Epithelial cell of esophagus (primary cell): ENCODE data around the gene ARHGAP12.

ENCODE experiments used
- DNase-seq: peaks from one replicate; pipeline ENCODE4 v3.0.0; 2010; ENCODE audit warnings: low read depth
- H3K4me3 ChIP-seq: 2 replicates; pipeline ENCODE4 v1.5.1; 2011; ENCODE audit warnings: mild to moderate bottlenecking, low read length, control low read depth
- CTCF ChIP-seq: IDR thresholded peaks from 2 replicates; pipeline ENCODE4 v1.5.1; 2011; ENCODE audit warnings: low read depth, mild to moderate bottlenecking, low read length, control low read depth, inconsistent platforms; ENCODE audit not compliant: insufficient read depth; ENCODE audit errors: missing control alignments

ARHGAP12 gene

DNA sequence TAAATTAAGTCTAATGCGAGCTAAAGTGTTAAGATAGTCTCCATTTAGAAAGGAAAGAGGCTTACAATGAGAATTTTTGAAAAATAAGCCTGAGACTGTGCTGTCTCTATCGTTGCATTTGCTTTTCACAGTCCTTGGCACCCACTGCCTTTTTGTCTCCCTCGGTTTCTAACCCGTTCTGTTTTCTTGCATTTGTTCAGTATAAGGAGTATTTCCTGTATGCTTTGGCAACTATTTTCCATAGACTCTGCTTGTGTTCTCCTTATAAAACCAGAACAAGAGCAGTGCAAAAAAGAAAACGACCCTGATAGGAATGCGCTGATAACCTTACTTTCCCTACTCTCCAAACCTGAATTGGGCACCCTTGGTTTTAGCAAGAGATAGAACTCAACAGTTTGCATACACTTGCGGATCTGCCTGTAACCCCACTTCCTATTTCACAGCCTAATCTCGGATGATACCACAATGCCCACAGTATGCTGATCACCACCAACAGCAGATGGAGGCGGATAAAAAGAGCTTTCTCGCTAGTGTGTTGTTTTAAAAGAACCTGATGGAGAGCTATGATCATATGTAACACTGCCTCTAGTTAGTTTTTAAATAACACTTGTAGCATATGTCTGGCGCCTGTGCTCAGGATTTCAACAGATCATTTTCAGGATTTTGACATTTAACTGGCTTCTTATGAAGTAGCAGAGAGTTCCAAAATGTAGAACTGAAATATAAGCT lies 1.6 kb upstream of the ARHGAP12 start:
- peak overlapping the region; percentile 75 for H3K4me3 ChIP-seq
- TF ChIP-seq CTCF = no peak
- DNase-seq = no peak

DNA sequence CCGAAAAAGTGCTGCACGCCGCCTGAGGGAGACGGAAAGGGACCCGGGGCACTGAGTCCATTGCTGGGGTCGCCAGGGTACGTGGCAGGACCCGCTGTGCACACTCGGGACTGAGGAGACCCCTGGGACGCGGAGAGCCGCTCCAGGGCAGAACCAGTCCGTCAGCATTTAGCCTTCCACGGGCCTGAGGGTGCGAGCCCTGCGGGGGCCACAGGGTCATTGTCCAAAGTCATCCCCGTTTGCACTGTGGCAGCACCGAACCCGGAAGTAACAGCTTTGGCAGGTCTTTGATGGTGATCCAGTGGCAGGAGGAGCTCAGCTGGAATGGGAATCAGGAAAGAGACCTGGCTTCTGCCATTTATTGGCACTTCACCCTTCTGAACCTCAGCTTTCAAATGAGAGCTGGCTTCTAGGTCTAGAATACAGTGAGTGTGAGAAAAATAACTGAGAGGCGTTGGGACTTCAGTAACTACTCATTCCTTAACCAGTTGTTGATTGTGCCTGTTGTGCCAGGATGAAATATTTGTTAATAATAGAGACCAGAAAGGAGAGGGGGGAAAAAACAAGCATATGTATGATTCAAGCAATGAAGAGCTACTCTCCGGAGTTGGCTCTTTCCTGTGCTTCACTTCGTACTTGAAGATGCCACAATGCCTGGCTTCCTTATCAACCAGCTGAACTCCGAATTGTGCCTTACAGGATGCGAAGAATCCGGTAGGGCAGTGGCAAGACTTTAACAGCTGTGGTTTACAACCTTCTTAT lies 811 bp upstream of the ARHGAP12 start:
- TF ChIP-seq CTCF = no peak
- peak overlapping the region; percentile 75 for H3K4me3 ChIP-seq
- peak; percentile 30 for DNase-seq

GRCh38 chr10:31927884-31928548 lies 615 bp downstream of the ARHGAP12 start:
- peak overlapping the region; percentile 75 for H3K4me3 ChIP-seq
- peak; percentile 51 for DNase-seq
- TF ChIP-seq CTCF = peak; percentile 40

DNA sequence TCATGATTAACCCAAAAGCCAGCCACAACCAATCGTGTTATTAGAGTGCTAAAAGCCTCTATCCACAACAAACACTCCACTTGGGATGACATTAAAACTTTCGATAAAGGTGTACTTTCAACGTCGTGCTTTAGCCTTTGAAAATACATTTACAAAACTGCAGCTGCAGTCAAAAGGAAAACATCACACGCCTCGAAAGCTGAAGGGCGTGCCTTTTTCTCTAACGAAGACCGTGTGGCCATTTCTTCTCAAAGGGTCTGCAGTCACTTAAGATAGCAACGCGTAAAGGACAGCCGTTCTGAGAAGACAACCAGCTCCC lies 1.1 kb downstream of the ARHGAP12 start:
- peak; percentile 45 for DNase-seq
- TF ChIP-seq CTCF = no peak
- H3K4me3 ChIP-seq = peak overlapping the region; percentile 75

- DNase-seq = peak; percentile 21
- peak overlapping the region; percentile 75 for H3K4me3 ChIP-seq
- no peak for TF ChIP-seq CTCF
Measured at GRCh38 chr10:31926765-31927564, 1.7 kb downstream of the ARHGAP12 start.

GRCh38 chr10:31926160-31926559 lies 2.5 kb downstream of the ARHGAP12 start:
- no peak overlapping the region for H3K4me3 ChIP-seq
- no peak for DNase-seq
- no peak for TF ChIP-seq CTCF
